ENCODE measurements around the gene OR10D3.
"Not testable (repeated sequence)": the region's sequence is repeated elsewhere in the genome, so short reads cannot be mapped to it uniquely, and the experiment has no call there.

Gene OR10D3

DNA sequence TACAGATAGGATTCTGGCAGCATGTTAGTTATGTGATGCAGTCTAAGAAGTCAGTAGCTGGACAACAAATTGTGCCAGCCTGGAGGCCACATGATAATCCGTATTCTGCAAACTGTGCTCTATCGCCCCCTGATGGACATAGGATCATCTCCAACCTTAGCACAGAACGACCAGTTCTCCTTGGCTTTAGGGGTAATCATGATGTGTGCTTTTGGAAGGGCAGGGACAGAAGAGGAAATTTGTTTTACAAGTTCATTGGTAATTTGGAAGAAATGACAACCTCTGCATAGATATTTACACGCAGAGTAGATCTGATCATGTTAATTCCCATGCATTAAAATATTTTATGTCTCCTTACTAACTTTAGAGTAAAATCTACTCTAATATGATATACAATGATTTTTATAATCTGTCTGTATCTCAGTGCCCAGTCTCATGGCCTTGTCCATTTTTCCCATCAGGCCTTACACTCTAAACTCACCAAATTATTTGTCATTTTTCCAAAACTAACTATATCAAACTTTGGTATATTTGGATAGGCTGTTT is 12.1 kb downstream of the OR10D3 start:
- no peak for DNase-seq

DNA sequence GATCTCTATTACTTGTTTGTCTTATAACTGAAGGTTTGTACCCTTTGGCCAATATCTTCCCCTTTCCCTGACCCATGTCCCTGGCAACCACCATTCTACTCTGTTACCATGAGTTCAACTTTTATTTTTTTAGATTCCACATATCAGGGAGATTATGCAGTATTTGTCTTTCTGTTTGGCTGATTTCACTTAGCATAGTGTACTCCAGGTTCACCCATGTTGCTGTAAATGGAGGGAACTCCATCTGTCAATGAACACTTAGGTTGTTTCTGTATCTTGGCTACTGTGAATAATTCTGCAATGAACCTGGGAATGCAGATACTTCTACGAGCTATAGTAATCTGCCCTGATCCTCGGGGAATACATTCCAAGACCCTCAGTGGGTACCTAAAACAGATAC is 14.9 kb downstream of the OR10D3 start:
- no peak for DNase-seq

GRCh38 chr11:124198897-124199296 is 15.8 kb downstream of the OR10D3 start:
- no peak for DNase-seq

DNA sequence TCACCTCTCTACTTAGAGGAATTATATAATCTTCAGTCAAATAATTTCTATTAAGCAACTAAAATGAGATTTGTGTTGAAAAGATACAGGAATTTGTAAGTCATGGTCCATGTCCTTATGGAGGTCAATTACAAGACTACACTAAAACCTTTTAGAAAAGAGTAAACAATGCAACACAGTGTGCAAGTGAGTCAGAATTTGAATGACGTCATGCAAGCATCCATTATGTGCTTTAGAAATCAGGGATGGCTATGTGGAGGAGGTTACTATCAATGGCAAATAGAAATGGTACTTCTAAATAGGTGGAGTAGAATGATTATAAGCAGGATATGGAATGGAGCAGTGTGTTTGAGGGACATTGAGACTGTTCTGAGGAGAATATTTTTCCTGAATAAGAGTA is 16.6 kb downstream of the OR10D3 start:
- DNase-seq = no peak

DNA sequence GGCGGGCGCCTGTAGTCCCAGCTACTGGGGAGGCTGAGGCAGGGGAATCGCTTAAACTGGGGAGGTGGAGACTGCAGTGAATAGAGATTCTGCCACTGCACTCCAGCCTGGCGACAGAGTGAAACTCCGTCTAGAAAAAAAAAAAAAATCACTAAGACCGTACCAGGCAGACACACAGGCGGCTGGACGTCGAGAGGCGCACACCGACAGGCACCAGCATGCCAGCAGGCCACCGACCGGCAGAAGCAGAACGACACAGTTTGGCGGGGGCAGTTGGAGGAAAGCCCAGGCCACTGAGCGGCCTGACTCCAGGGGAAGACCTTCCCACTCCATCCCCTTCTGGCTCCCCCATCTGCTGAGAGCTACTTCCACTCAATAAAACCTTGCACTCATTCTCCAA is 17.5 kb downstream of the OR10D3 start:
- DNase-seq = no peak

DNA sequence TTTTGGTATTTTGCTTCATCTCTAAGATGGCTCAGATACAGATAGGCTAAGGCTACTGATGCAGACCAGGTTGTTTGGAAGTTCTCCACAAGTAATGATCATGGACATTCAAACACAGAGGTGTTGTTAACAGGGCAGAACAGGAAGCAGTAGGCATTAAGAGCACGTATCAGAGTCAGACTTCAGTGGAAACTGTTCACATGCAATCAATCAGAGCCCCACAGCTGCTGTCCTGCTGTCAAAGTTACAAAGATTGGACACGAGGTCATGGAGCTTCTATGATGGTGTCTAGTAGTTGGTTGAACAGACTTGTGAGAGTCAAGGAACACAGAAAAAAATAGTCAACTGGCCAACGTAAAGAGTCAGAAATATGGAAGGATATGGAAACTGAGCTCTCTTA is 19.8 kb downstream of the OR10D3 start:
- no peak for DNase-seq

- no peak for DNase-seq
Measured at GRCh38 chr11:124204008-124204407, 20.9 kb downstream of the OR10D3 start.

DNA sequence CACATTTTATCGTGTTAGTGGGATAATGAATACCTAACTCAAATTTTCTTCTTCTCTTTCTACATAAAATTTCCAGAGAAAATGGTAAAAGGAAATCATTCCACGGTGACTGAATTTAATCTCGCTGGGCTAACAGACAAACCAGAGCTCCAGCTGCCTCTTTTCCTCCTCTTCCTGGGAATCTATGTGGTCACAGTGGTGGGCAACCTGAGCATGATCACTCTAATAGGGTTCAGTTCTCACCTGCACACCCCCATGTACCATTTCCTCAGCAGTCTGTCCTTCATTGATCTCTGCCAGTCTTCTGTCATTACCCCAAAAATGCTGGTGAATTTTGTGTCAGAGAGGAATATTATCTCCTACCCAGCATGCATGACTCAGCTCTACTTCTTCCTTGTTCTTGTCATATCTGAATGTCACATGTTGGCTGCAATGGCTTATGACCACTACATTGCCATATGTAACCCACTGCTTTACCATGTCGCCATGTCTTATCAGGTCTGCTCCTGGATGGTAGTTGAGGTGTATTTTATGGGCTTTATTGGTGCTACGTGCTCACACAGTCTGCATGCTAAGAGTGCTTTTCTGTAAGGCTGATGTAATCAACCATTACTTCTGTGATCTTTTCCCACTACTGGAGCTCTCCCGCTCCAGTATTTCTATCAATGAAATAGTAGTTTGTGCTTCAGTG is 24.1 kb downstream of the OR10D3 start:
- no peak for DNase-seq

- DNase-seq = no peak
Measured at GRCh38 chr11:124209824-124210357, 26.7 kb downstream of the OR10D3 start.

DNA sequence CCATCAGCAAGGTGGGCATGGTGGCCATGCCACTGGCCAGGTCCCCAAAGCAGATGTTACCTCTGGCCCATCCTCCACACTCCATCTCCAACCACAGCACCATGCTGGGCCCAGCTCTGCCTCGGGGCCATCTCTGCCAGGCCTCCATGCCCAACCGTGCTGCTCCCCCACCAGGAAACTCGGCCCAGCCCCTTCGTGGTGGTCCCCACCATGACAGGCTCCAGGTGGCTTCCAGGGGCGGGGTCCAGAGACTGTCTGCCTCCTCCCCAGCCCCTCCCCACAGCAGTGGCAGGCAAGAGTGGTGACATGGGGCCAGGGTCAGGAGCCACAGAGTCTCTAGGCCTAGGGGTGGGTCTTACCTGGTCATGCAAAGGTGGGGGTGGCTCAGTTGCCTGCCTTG is 27.3 kb downstream of the OR10D3 start:
- DNase-seq = no peak

DNA sequence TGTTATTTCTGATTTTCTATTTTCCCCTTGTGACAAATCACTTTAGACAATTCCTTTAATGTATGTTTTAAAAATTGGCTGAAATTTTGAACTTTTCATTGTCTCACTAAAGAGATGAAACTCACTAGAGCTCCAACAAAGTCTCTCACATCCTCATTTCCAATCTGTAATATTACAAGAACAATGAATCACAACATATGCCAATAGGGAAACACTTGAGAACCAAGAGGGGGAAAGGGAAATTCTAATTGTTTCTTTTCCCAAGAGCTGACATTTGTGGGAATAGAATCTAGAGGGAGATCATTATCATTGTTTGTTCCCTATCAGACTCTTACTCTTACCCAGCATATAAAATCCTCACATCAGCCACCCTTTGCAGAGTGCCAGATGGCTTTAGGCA is 28.2 kb downstream of the OR10D3 start:
- no peak for DNase-seq

DNA sequence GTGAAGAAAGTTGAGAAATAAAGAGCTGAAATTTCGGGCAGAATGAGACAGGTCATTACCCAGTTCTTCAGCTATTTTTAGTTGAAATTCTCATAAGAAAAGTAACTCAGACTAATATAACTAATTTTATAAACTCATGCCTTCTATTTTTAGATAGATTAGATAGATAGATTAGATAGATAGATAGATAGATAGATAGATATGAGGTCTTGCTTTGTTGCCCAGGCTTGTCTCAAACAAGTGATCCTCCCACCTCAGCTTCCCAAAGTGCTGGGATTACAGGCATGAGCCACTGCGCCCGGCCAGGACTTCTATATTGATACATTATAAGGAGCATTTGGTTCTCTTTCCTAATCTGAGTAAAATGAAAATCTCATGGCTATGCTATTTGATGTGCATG is 30.9 kb downstream of the OR10D3 start:
- DNase-seq = no peak

DNA sequence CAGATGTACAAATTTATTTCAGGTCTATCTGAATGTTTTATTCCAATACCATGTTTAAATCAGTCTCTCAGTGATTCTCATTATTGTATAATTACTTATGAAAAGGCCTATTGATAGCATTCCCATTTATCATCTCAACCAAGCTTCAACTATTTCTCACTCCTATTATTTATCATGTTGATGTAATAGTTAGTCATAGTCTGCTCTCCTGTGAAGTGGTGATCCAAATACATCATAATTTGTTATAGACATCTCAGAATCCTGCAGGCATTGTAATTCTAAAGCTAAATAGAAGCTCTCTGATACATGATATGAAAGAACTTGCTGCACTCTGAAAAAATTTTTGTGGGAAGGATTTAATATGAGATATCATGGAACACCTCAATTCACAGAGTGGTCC is 36.0 kb downstream of the OR10D3 start:
- no peak for DNase-seq

- no peak for DNase-seq
Measured at GRCh38 chr11:124222407-124222806, 39.3 kb downstream of the OR10D3 start.

DNA sequence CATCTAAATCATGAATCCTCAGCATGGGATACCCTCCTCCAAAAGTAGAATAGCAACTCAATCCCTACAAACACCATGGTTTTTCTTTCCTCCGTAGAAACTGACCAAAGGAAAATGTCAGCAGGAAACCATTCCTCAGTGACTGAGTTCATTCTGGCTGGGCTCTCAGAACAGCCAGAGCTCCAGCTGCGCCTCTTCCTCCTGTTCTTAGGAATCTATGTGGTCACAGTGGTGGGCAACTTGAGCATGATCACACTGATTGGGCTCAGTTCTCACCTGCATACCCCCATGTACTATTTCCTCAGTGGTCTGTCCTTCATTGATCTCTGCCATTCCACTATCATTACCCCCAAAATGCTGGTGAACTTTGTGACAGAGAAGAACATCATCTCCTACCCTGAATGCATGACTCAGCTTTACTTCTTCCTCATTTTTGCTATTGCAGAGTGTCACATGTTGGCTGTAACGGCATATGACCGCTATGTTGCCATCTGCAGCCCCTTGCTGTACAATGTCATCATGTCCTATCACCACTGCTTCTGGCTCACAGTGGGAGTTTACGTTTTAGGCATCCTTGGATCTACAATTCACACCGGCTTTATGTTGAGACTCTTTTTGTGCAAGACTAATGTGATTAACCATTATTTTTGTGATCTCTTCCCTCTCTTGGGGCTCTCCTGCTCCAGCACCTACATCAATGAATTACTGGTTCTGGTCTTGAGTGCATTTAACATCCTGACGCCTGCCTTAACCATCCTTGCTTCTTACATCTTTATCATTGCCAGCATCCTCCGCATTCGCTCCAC is 41.7 kb downstream of the OR10D3 start:
- not testable (repeated sequence) for DNase-seq

DNA sequence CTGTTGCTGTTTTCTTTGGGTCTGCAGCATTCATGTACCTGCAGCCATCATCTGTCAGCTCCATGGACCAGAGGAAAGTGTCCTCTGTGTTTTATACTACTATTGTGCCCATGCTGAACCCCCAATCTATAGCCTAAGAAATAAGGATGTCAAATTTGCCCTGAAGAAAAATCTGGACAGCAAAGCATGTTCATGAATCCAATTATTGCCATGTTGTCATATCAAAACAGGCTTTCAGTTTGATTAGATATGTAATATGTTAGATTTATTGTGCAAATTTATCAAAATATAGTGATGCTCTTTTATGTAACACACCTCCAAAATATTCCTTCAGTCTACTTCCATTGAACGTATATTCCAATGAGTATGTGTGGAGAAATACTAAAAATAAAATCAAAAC is 42.3 kb downstream of the OR10D3 start:
- no peak for DNase-seq

DNA sequence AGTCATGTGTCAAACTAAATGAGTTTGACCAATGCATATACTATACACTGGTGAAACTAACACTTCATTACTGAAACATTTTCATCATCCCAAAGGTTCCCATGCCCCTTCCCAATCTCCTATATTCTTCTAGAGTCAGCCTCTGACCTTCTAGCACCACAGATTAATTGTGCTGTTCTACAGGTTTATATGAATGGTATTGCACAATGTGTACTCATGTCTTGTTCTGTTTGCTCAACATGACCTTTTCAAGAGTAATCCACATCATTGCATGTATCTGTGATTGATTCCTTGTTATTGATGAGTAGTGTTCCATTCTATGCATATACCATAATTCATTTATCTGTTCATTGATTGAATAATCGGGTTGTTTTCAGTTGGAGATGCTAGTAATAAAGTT is 50.2 kb downstream of the OR10D3 start:
- no peak for DNase-seq

Data from NCI-H2107 (cell line).